Mesothelial cell of epicardium (in vitro differentiated cells): ENCODE results near the gene ELOA2. TPM values are rescaled to one million over a fixed set of nuclear protein-coding genes. Genes with fewer than 3 reads are reported as not detected.
"Not testable (repeated sequence)": the region's sequence is repeated elsewhere in the genome, so short reads cannot be mapped to it uniquely, and the experiment has no call there.

ENCODE experiments used
- DNase-seq, 2 experiments: peaks; one replicate each; pipeline ENCODE4 v3.0.0; 2021; ENCODE audit warnings: low spot score in 2 of 2; ENCODE audit not compliant: unreplicated experiment in 2 of 2
- H3K27ac Mint-ChIP-seq: 2 replicates; pipeline ENCODE4 v1.8.0; 2021; ENCODE audit warnings: mixed read lengths
- H3K27me3 Mint-ChIP-seq: 2 replicates; pipeline ENCODE4 v1.8.0; 2021; ENCODE audit warnings: low read depth, mixed read lengths
- H3K36me3 Mint-ChIP-seq: 2 replicates; pipeline ENCODE4 v1.8.0; 2021; ENCODE audit warnings: mixed read lengths
- H3K4me1 Mint-ChIP-seq: 2 replicates; pipeline ENCODE4 v1.8.0; 2021; ENCODE audit warnings: mixed read lengths
- H3K4me3 Mint-ChIP-seq: 2 replicates; pipeline ENCODE4 v1.8.0; 2021; ENCODE audit warnings: mild to moderate bottlenecking, moderate library complexity, mixed read lengths
- H3K9me3 Mint-ChIP-seq: 2 replicates; pipeline ENCODE4 v1.8.0; 2021; ENCODE audit warnings: mixed read lengths
- total RNA-seq: library from RNA; stranded (reverse); gene quantifications from 3 replicates; pipeline ENCODE4 v1.2.1, GENCODE V29; 2021

Gene ELOA2
- total RNA-seq, 1 donor from 2014 or later, result not detected

DNA sequence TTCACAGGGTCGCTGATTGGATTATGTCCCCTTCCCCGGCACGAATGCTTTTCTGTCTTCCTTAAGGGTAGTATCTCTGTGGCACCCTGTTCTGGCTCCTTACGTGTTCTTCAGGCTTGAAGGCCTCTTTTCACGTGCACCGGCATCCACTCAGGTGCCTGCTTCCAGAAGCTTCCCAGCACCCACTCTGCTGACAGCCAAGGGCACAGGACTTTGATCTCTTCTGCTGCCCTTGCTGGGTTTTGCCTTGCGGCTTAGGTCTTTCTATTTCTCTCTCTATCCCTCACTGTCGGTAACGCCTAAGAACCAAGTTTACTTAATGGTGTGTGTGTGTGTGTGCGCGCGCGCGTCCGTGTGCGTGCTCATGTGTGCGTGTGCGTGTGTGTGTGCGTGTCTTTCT, 14.7 kb downstream of the ELOA2 start:
- H3K4me3 Mint-ChIP-seq, DNase-seq, H3K9me3 Mint-ChIP-seq, H3K36me3 Mint-ChIP-seq, H3K27ac Mint-ChIP-seq, H3K4me1 Mint-ChIP-seq, H3K27me3 Mint-ChIP-seq: not testable (repeated sequence)

GRCh38 chr18:47019870-47020269, 15.6 kb downstream of the ELOA2 start:
- H3K4me1 Mint-ChIP-seq, H3K27me3 Mint-ChIP-seq, H3K4me3 Mint-ChIP-seq, H3K36me3 Mint-ChIP-seq, H3K27ac Mint-ChIP-seq, H3K9me3 Mint-ChIP-seq, DNase-seq: not testable (repeated sequence)

Other genes starting within 250 kb of the ELOA2 start
- 55.7 to 62.1 TPM (median 58.0 TPM) in 3 replicates for gene PIAS2, start 118.1 kb downstream of the ELOA2 start, total RNA-seq
- 7.0 to 8.9 TPM (median 8.9 TPM) in 3 replicates for gene KATNAL2, start 118.0 kb downstream of the ELOA2 start, total RNA-seq
- 40.1 to 44.0 TPM (median 41.0 TPM) in 3 replicates for gene HDHD2, start 114.9 kb upstream of the ELOA2 start, total RNA-seq
- gene IER3IP1, start 140.7 kb upstream of the ELOA2 start, total RNA-seq, result 11.0 to 12.0 TPM (median 11.7 TPM) in 3 replicates
- gene SKOR2, start 216.0 kb upstream of the ELOA2 start, total RNA-seq, result not detected in 3 replicates